Cerebellar cortex (tissue), 1 donor: ENCODE results near the gene FBXL15.

ENCODE experiments used
- DNase-seq: peaks from one replicate; pipeline ENCODE4 v3.0.0-alpha.2; 2015; ENCODE audit warnings: low spot score

FBXL15 gene, protein sequence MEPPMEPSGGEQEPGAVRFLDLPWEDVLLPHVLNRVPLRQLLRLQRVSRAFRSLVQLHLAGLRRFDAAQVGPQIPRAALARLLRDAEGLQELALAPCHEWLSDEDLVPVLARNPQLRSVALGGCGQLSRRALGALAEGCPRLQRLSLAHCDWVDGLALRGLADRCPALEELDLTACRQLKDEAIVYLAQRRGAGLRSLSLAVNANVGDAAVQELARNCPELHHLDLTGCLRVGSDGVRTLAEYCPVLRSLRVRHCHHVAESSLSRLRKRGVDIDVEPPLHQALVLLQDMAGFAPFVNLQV

DNA sequence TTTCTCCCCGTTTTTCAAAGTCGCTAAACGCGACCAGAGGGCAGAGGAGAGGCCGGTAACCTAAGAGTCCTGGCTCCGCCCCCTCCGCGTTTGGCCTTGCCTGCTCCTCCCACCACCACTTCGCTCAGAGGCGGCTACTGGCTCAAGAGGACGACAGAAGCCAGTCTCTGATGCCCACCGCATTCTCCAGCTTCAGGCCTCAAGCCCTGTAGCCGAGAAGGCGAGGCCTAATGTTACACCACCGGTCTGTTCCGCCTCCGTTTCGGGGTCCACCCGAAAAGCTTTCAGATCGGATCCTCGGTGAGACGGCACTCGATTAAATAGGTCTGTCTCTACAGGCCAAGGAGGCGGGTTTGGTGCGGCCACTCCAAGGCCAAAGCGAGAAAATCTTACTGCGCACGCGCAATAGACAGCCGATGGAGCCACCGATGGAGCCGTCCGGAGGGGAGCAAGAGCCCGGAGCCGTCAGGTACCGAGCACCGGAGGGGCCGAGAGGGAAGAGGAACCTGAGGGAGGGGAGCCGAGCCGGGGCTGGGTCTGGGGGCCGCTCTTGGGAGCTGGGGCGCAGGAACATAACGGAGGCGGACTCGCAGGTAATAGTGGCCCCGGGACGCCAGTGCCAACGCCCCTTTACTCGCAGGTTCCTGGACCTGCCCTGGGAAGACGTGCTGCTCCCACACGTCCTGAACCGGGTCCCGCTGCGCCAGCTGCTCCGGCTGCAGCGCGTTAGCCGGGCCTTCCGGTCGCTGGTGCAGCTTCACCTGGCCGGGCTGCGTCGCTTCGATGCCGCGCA, at the start of gene FBXL15:
TSS of gene FBXL15 (plus strand) at position 123 of the 793 bp plus-strand sequence. CDS start at position 417, 294 bp downstream.
- DNase-seq, result peak; percentile 98

DNA sequence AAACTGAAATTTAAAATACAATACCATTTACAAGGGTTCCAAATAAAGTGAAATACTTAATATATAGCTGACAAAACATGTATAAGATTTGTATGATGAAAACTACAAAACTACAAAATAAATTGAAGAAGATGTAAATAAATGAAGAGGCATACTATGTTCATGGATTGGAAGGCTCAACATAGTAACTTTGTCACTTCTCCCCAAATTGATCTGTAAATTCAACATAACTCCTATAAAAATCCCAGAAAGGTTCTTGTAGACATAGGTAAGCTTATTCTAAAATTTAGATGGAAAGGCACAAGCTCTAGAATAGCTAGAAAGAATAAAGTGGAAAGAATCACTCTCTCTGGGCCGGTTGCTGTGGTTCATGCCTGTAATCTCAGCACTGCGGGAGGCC, 49.3 kb upstream of the FBXL15 start:
- no peak for DNase-seq

DNA sequence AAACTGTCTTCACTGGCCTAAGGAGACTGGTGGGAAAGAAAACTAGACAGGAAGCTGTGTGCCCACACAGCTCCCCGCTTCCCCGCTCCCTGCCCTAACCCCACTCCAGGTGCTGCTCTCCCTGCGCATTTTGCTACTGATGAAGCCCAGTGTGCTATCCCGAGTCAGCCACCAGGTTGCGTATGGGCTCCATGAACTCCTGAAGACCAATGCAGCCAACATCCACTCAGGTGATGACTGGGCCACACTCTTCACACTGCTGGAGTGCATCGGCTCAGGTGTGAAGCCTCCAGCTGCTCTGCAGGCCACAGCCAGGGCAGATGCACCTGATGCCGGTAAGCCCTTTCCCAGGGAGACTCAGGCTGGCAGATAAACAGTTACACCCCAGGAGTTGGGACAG, 45.4 kb upstream of the FBXL15 start:
- DNase-seq, result no peak

- peak; percentile 29 for DNase-seq
Observed at GRCh38 chr10:102375867-102376266, 44.8 kb upstream of the FBXL15 start.

- DNase-seq, result no peak
Observed at GRCh38 chr10:102376901-102377300, 43.7 kb upstream of the FBXL15 start.

- DNase-seq, result no peak
Observed at GRCh38 chr10:102379383-102379782, 41.3 kb upstream of the FBXL15 start.

DNA sequence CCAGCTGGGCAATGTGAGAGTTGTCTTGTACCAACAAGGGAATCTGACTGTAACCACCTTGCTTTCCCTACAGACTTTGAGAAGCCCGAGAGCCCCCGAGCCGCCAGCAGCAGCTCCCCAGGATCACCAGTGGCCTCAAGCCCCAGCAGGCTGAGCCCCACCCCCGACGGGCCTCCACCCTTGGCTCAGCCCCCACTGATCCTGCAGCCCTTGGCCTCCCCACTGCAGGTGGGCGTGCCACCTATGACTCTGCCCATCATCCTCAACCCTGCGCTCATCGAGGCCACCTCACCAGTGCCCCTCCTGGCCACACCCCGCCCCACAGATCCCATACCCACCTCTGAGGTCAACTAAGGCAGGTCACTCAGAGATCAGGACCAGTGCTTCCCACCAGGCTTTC, 38.7 kb upstream of the FBXL15 start:
- no peak for DNase-seq

GRCh38 chr10:102382871-102383270, 37.8 kb upstream of the FBXL15 start:
- no peak for DNase-seq

DNA sequence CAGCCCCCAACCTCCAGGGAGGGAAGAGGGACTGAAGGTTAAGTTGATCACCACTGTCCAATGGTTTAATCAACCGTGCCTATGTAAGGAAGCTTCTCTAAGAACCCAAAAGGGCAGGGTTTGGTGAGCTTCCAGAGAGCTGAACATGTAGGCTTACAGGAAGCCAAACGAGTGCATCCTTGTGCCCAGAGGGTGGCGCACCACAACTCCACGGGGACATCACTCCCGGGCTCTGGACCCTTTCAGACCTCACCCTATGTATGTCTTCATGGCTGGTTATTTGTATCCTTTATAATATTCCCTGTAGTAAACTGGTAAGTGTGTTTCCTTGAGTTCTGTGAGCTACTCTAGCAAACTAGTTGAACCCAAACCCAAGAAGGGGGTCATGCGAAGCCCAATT, 36.6 kb upstream of the FBXL15 start:
- DNase-seq, result peak; percentile 35

DNA sequence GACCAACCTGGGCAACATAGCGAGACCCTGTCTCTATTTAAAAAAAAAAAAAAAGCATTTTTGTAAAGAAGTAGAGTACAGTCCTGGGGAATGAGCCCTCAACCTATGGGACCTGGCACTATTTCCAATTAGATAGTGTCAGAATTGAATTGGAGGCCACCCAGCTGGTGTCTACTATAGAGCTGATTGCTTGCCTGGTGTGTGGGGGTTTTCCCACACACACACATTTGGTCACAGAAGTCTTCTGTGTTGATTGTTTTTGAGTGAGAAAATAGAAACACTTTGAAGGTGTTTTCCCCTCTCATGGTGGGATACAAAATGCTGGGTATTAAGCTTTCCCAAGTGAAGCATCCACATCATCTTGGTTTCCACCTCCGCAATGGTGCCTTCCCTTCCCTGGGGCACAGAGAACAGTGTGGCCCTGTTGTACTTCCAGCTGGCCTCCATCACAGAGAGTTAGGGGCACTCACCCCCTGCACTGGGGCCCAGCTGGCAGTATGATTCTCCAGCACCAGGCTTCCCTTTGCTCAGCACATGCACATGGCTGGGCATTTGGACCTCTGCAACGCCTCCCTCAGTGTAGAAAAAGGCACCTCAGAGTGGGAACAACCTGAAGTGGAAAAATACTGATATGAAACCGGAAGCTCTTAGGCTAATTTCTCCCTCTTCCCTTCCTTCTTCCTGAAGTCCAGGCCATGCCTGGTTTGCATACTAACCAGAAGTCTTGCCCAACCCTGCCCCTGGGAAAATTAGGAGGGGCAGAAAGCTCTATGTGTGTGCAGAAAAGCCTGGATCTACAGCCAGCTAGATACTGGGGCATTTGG, 35.8 kb upstream of the FBXL15 start:
- no peak for DNase-seq

- DNase-seq, result no peak
Observed at GRCh38 chr10:102389894-102390293, 30.7 kb upstream of the FBXL15 start.

DNA sequence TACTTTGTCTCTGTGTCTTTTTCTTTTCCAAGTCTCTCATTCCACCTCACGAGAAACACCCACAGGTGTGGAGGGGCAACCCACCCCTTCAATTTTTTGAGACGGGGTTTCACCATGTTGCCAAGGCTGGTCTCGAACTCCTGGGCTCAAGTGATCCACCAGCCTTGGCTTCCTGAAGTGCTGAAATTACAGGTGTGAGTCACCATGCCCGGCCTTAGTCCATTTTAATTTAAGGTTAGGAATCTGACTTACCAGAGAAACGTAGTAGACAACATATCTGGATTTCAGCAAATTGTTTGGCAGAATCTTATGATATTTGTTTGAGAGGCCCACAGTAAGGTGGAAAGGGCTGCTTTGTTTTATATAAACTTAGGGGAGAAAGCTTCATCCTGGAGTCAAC, 28.3 kb upstream of the FBXL15 start:
- DNase-seq, result no peak

GRCh38 chr10:102393411-102394078, 27.1 kb upstream of the FBXL15 start:
- DNase-seq, result no peak

- DNase-seq, result peak; percentile 83
Observed at GRCh38 chr10:102394079-102394800, 26.4 kb upstream of the FBXL15 start.

DNA sequence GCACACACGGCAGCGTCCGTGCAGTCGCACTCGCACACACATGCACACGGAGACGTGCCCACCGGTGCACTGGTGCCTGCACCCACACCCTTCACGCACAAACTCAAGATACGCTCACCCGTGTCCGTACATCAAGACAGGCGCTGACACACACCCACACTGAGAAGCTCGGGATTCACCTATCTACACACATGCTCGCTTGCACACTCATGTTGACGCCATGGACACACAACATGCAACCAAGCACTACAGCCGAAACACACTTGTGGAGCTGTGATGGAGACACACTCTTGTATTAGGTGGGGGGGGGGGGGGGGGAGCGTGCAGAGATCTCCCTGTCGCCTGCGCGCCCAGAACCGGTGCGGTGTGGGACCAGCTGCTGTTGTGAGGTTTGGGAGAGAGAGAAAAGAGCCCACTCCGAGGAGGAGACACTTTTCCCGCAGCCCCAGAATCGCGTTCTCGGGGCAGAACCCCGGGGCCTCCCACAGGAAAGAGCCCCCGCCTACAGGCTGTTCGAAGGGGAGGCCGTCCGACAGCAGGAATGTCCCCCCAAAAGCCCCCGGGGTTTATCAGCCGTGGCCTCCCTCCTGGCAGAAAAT, 25.7 kb upstream of the FBXL15 start:
- DNase-seq, result peak; percentile 48

DNA sequence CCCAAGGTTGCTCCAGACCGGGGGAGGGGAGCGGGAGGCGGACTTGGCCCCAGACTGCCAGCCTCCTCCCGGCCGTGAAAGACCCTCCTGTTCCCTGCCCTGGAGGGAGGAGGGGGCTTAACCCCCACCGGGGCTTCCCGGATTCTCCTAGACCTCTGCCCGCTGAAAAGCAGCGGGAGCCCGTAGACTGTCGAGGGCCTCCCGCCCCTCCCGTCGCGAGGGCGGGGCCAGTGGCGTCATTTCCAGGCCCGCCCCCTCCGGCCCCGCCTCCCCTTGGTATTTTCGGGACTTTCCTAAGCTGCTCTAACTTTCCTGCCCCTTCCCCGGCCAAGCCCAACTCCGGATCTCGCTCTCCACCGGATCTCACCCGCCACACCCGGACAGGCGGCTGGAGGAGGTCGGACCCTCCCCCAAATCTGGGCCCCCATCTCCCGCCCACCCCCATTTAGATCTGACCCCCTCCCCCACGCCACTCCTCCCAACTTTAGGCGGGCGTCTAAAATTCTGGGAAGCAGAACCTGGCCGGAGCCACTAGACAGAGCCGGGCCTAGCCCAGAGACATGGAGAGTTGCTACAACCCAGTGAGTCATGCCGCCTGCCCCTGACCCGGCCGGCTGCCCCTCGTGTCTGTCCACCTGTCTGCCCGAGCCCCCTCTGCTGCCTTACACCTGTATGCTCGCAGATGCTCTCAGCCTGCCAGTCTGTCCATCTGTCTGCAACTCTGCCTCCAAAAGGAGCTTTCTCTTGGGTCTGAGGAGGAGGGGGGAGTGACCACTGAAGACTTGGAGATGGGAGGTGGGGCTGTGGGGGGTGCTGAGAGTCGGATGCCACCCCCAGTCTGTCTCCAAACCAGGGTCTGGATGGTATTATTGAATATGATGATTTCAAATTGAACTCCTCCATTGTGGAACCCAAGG, 25.0 kb upstream of the FBXL15 start, which contains the start of gene NFKB2:
TSS of gene NFKB2 (plus strand) at position 306 of the 917 bp plus-strand sequence. CDS start at position 561, 255 bp downstream.
- peak; percentile 70 for DNase-seq

GRCh38 chr10:102396317-102396650, 24.4 kb upstream of the FBXL15 start:
- DNase-seq, result no peak

DNA sequence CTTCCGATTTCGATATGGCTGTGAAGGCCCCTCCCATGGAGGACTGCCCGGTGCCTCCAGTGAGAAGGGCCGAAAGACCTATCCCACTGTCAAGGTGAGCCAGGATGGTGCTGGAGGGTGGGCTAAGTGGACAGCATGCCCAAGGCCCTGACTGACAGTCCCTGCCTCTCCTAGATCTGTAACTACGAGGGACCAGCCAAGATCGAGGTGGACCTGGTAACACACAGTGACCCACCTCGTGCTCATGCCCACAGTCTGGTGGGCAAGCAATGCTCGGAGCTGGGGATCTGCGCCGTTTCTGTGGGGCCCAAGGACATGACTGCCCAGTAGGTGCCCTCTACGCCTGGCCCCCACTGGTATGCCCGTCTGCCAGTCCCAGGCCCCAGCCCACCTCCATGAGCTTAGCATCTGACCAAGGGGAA, 23.9 kb upstream of the FBXL15 start:
- no peak for DNase-seq
